DMS153 treated with DMSO at 0.1 percent for 48 hours (cell line): ENCODE measurements around the gene EPHA7.

Experiments used
- DNase-seq: peaks from one replicate; lab custom pipeline; 2025; ENCODE audit not compliant: unreplicated experiment; lab: John Stamatoyannopoulos, UW

Gene EPHA7

GRCh38 chr6:93252930-93253329, 166.4 kb downstream of the EPHA7 start:
- DNase-seq, result no peak

DNA sequence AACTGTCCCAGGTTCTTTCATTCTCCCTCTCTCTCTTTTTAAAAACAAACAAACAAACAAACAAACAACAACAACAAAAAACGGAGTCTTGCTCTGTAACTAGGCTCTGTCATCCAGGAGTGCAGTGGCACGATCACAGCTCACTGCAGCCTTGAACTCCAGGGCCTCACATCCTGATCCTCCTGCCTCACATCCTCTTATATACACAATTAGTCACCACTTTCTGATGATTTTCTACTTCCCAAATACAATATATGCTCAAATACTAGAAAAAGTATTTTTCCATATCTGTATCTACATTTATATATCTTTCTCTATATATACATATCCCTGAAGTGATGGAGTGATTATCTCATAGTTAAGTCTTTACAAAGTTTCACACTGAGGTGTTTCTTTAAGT, 170.7 kb downstream of the EPHA7 start:
- DNase-seq, result no peak

DNA sequence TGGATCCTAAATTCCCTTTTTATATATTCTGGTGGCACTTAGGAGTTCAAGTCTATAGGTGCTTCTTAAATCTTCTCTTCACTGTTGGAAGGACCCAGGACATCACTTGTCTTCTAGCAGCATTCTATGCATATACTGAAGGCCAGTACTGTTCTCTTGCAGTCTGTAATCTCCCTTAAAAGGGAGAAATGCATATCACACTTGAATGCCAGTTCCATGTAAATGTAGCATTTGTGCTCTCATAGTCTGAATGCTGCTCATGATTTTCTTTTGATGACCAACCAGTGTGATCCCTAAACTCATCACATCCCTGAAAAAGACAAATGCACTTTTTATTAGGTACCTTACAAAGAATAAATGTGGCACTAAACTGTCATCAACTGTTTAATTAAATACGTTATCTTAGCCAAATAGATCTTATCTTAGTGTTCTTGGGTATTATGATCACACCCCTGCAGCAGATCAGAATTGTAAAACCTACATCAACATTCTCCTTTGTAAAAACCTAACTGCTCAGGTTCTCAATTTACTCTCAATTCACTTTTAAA, 176.1 kb downstream of the EPHA7 start:
- no peak for DNase-seq

GRCh38 chr6:93242049-93242448, 177.3 kb downstream of the EPHA7 start:
- no peak for DNase-seq

DNA sequence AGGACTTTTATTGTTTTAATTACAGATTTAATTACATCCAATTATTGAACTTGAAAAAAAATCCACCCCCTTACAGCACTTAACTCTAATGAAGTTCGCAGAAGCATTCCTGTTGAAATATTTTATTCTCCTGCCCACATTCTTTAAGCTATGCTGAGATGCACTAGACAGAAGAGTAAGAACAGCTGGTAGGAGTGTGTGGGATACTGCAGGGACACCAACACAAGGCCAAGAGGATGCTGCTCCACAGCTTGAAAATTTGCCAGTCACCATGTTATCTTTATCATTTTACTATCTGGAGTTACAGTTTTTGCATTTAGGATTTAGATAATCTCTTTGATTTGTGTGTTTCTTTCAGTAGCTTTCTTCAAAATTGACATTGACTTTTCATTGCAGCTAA, 180.7 kb downstream of the EPHA7 start:
- DNase-seq, result no peak

DNA sequence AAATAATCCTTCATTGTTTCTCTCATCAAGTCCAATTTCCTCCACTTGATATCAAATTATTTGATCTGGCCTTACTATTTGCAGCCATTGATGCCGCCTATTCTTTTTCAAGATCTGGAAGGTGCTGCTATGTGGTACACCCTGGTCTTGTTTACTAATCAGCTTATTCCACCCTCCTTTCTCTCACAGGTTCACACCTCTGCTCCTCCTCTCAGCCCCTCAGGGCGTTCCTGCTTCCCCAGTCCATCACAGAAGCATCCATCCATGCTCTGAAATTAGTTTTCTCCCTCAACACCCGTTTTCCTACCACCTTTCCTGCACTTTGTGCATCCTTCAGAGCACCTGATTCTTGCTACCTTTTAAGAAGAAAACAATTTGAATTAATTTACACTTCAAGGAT, 183.6 kb downstream of the EPHA7 start:
- no peak for DNase-seq

DNA sequence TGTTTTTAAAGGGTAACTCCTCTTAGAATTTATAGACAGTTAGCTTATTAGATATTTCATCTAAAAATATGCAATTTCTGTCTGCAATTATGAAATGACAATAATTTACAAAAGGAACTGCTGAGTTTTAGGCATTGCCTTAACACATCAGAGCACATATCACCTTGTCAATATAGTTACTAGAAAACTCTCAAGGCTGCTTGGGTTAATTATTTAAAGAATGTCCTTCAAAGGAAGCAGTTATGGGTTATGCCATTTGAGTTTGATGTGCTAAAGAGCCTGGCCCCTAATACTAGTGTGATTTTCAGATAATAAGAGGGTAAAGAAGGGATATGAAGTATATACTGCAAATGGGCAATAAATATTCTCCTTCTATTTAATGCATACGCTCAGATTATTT, 192.5 kb downstream of the EPHA7 start:
- DNase-seq, result no peak

- DNase-seq, result no peak
Observed at GRCh38 chr6:93222071-93222851, 197.1 kb downstream of the EPHA7 start.

DNA sequence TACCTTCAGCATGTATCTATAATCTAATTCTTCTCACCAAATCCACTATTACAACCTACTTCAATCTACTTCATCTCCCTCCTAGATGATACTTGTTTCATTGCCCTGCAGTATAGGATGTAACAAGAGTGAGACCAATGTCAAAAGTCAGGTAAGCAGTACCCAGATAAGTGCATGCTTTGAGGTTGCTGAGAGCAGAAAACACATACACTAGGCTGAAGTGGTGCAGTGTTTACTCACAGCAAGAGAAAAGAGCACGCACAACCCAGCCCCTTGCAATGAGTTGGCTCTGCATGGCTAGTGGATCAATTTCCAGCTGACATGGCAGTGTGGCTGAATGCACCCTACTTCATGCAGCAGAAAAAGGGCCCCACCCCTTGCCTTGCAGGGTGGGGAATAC, 199.9 kb downstream of the EPHA7 start:
- DNase-seq, result no peak

GRCh38 chr6:93218096-93218495, 201.3 kb downstream of the EPHA7 start:
- DNase-seq, result no peak

DNA sequence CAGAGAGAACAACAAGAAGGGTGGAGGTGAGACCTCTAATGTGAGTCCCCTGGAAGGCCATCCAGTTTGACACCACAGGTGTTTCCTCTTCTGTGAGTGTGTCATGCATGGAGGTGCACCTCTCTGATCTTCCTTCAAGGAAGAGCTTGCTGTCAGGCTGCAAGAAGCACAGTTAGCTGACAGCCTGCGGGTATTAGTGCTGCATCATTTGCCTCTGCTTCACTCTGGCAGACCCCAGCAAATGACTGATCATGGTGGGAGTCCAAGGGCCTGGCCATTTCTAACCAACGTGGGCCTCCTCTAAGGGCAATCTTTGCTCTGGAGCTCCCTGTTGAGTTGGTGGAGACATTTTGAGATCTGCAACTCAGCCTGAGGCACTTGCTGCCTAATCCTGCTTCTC, 206.3 kb downstream of the EPHA7 start:
- no peak for DNase-seq

GRCh38 chr6:93210908-93211307, 208.5 kb downstream of the EPHA7 start:
- DNase-seq, result no peak

GRCh38 chr6:93209358-93209757, 210.0 kb downstream of the EPHA7 start:
- DNase-seq, result no peak

GRCh38 chr6:93196406-93196970, 222.9 kb downstream of the EPHA7 start:
- DNase-seq, result no peak

DNA sequence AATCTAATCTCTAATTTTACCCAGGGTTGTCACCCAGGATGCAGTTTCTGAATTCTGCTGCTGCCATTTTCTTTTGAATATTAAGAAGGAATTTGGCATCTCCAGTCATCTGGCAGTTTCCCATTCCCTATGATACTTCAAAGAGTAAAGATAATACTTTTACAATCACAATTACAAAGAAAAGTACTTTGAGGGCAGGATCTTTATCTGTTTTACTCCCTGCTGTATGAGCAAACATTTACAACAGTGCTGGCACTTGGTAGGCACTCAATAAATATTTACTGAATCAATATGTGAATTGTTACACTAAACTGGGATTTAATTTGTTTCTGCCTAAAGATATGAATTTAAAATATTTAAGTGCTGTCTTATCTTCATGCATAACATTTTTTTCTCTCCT, 224.9 kb downstream of the EPHA7 start:
- DNase-seq, result no peak

- DNase-seq, result no peak
Observed at GRCh38 chr6:93193868-93194267, 225.5 kb downstream of the EPHA7 start.
